Liver (tissue), 3 donors: Measurements from ENCODE around the gene GSG1.

Experiments
- ATF3 ChIP-seq: IDR thresholded peaks from 2 replicates; pipeline ENCODE4 v1.6.1; 2016; ENCODE audit warnings: antibody characterized with exemption
- CTCF ChIP-seq: fragments of 150-350 bp; IDR thresholded peaks from 2 replicates; pipeline ENCODE4 v1.5.1; 2017; ENCODE audit warnings: improper control_type of control experiment, low read depth, low read length; ENCODE audit not compliant: missing input control
- MAX ChIP-seq: IDR thresholded peaks from 2 replicates; pipeline ENCODE4 v1.6.1; 2016; ENCODE audit warnings: antibody characterized with exemption
- RAD21 ChIP-seq, 2 donors: IDR thresholded peaks; 2 replicates each; pipeline ENCODE4 v1.6.1; 2016; ENCODE audit warnings: antibody characterized with exemption in 2 of 2, mild to moderate bottlenecking in 2 of 2
- SP1 ChIP-seq: IDR thresholded peaks from 2 replicates; pipeline ENCODE4 v1.6.1; 2018; ENCODE audit warnings: antibody characterized with exemption, mild to moderate bottlenecking
- TAF1 ChIP-seq: conservative IDR thresholded peaks from 2 replicates; pipeline ENCODE4 v1.6.1; 2016; ENCODE audit warnings: antibody characterized with exemption, mild to moderate bottlenecking
- donor health status: healthy.
- donor health status: healthy.

- TF ChIP-seq TAF1 (no peak), CTCF (no peak), MAX (no peak), SP1 (no peak), ATF3 (no peak), RAD21 (IDR thresholded peaks at IDR 0.05) (no peak)
These were observed 44.4 kb upstream of the GSG1 start for GRCh38 chr12:13147688-13148484.
